GM23338 (cell line): ENCODE data around the gene AQP7.
"Not testable (repeated sequence)": the region's sequence is repeated elsewhere in the genome, so short reads cannot be mapped to it uniquely, and the experiment has no call there.

Experiments
- CREB1 ChIP-seq: fragments of 250-450 bp; sonication (Bioruptor Pico); IDR thresholded peaks from 2 replicates; pipeline ENCODE4 v1.5.0; 2020; ENCODE audit warnings: low read depth, mild to moderate bottlenecking, moderate library complexity
- EZH2 ChIP-seq: fragments of 200-600 bp; sonication (generic); IDR thresholded peaks from one replicate; pipeline ENCODE4 v1.8.0; 2017; ENCODE audit warnings: antibody characterized with exemption, mild to moderate bottlenecking, low read depth; ENCODE audit not compliant: unreplicated experiment
- EZH2phosphoT487 ChIP-seq: fragments of 200-600 bp; sonication (generic); IDR thresholded peaks from one replicate; pipeline ENCODE4 v1.8.1; 2018; ENCODE audit warnings: antibody characterized with exemption; ENCODE audit not compliant: unreplicated experiment
- POLR2AphosphoS5 ChIP-seq: IDR thresholded peaks from 2 replicates; pipeline ENCODE4 v1.6.1; 2016; ENCODE audit warnings: antibody characterized with exemption, low read depth
- TF ChIP-seq, protein P1 (sequence below): IDR thresholded peaks from 2 replicates; pipeline ENCODE4 v1.6.1; 2016; ENCODE audit warnings: antibody characterized with exemption
- TF ChIP-seq, protein P2 (sequence below), 2 experiments: fragments of 200-600 bp in 1 of 2; sonication (generic) in 1 of 2; conservative IDR thresholded peaks; 2 replicates each; pipeline versions ENCODE4 v1.5.1 to v1.6.1; 2016 to 2017; ENCODE audit warnings: antibody characterized with exemption in 2 of 2, low read depth in 2 of 2, mild to moderate bottlenecking in 2 of 2, moderate library complexity in 1 of 2
- TF ChIP-seq, protein P3 (sequence below): IDR thresholded peaks from one replicate; pipeline ENCODE4 v1.6.1; 2018; ENCODE audit warnings: antibody characterized with exemption; ENCODE audit not compliant: unreplicated experiment

DNA sequence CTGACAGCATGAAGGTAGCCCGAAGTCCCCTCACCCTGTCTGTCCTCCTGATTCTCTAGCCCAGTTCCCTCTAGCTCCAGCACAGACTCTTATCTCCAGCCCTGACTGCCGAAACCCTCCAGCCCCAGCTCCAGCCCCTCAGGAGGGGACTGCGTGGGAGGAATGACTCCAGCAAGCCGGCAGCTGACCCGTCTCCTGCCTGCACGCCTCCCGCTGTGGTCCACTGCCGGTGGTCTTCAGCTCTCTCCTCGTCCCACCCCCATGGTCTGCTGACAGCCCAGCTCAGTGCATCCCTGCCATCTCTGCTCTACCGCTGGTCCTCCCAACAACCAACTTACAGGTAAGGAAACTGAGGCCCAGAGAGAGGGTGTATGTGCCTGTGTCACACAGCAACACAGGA is 559 bp downstream of the AQP7 start:
- not testable (repeated sequence) for TF ChIP-seq CREB1 (CRISPR knock-in tag); EZH2; POLR2AphosphoS5; EZH2phosphoT487
- TF ChIP-seq, protein P1, sequence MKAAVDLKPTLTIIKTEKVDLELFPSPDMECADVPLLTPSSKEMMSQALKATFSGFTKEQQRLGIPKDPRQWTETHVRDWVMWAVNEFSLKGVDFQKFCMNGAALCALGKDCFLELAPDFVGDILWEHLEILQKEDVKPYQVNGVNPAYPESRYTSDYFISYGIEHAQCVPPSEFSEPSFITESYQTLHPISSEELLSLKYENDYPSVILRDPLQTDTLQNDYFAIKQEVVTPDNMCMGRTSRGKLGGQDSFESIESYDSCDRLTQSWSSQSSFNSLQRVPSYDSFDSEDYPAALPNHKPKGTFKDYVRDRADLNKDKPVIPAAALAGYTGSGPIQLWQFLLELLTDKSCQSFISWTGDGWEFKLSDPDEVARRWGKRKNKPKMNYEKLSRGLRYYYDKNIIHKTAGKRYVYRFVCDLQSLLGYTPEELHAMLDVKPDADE, result not testable (repeated sequence)
- TF ChIP-seq, protein P2, sequence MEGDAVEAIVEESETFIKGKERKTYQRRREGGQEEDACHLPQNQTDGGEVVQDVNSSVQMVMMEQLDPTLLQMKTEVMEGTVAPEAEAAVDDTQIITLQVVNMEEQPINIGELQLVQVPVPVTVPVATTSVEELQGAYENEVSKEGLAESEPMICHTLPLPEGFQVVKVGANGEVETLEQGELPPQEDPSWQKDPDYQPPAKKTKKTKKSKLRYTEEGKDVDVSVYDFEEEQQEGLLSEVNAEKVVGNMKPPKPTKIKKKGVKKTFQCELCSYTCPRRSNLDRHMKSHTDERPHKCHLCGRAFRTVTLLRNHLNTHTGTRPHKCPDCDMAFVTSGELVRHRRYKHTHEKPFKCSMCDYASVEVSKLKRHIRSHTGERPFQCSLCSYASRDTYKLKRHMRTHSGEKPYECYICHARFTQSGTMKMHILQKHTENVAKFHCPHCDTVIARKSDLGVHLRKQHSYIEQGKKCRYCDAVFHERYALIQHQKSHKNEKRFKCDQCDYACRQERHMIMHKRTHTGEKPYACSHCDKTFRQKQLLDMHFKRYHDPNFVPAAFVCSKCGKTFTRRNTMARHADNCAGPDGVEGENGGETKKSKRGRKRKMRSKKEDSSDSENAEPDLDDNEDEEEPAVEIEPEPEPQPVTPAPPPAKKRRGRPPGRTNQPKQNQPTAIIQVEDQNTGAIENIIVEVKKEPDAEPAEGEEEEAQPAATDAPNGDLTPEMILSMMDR (conservative IDR thresholded peaks at IDR 0.05; ENCODE audit: low read depth in 2 of 2), result not testable (repeated sequence)
- TF ChIP-seq, protein P3, sequence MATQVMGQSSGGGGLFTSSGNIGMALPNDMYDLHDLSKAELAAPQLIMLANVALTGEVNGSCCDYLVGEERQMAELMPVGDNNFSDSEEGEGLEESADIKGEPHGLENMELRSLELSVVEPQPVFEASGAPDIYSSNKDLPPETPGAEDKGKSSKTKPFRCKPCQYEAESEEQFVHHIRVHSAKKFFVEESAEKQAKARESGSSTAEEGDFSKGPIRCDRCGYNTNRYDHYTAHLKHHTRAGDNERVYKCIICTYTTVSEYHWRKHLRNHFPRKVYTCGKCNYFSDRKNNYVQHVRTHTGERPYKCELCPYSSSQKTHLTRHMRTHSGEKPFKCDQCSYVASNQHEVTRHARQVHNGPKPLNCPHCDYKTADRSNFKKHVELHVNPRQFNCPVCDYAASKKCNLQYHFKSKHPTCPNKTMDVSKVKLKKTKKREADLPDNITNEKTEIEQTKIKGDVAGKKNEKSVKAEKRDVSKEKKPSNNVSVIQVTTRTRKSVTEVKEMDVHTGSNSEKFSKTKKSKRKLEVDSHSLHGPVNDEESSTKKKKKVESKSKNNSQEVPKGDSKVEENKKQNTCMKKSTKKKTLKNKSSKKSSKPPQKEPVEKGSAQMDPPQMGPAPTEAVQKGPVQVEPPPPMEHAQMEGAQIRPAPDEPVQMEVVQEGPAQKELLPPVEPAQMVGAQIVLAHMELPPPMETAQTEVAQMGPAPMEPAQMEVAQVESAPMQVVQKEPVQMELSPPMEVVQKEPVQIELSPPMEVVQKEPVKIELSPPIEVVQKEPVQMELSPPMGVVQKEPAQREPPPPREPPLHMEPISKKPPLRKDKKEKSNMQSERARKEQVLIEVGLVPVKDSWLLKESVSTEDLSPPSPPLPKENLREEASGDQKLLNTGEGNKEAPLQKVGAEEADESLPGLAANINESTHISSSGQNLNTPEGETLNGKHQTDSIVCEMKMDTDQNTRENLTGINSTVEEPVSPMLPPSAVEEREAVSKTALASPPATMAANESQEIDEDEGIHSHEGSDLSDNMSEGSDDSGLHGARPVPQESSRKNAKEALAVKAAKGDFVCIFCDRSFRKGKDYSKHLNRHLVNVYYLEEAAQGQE, result not testable (repeated sequence)
